Motor neuron (in vitro differentiated cells): ENCODE measurements around the gene STAP1. TPM values are rescaled to one million over a fixed set of nuclear protein-coding genes. Genes with fewer than 3 reads are reported as not detected.

Experiments used
- total RNA-seq, 8 experiments: library from RNA; unstranded; fragments of 300-600 nt; gene quantifications; 2 replicates each; pipeline versions ENCODE4 v1.2.3 to v1.2.4, GENCODE V29; 2022

Gene STAP1
- total RNA-seq, 8 experiments from 2014 or later, result 0.05 to 0.50 (median 0.14) TPM; not detected in 5

Other genes with a start within 250 kb of the STAP1 start
- 10 to 100 TPM in 7 of 8 experiments, 1 to 10 TPM in 1; 9.8 to 39.9 (median 15.0) TPM for gene CENPC, start 13.2 kb upstream of the STAP1 start, total RNA-seq
- gene UBA6, start 142.4 kb downstream of the STAP1 start, total RNA-seq, result 10 to 100 TPM; 28.9 to 64.0 (median 41.5) TPM
- 1 to 10 TPM in 7 of 8 experiments, under 1 TPM in 1; 0.61 to 2.8 (median 1.4) TPM for gene GNRHR, start 195.7 kb downstream of the STAP1 start, total RNA-seq